ENCODE measurements around the gene HEPACAM2. TPM values are rescaled to one million over a fixed set of nuclear protein-coding genes. Genes with fewer than 3 reads are reported as not detected.

Gene HEPACAM2
- total RNA-seq, 1 donor from 2014 or later = 37.3 TPM

GRCh38 chr7:93245525-93246432 lies 19.5 kb upstream of the HEPACAM2 start:
- no peaks in the 10 kb centered on the region for H3K36me3 Mint-ChIP-seq
- H3K4me3 Mint-ChIP-seq = no peak overlapping the region
- H3K27ac Mint-ChIP-seq = no peak overlapping the region
- no peaks in the 10 kb centered on the region for H3K9me3 Mint-ChIP-seq
- DNase-seq (ENCODE audit: extremely low spot score, unreplicated experiment) = no peak
- H3K4me1 Mint-ChIP-seq (ENCODE audit: unreplicated experiment) = peaks cover 4% of the 10 kb centered on the region
- TF ChIP-seq CTCF (conservative IDR thresholded peaks at IDR 0.05) = peak; percentile 86
- no peaks in the 10 kb centered on the region for H3K27me3 Mint-ChIP-seq

- no peaks in the 10 kb centered on the region for H3K9me3 Mint-ChIP-seq
- H3K4me1 Mint-ChIP-seq (ENCODE audit: unreplicated experiment) = peaks cover 4% of the 10 kb centered on the region
- H3K4me3 Mint-ChIP-seq = no peak overlapping the region
- H3K27me3 Mint-ChIP-seq = no peaks in the 10 kb centered on the region
- no peak for DNase-seq (ENCODE audit: extremely low spot score, unreplicated experiment)
- no peak for TF ChIP-seq CTCF (conservative IDR thresholded peaks at IDR 0.05)
- H3K36me3 Mint-ChIP-seq = no peaks in the 10 kb centered on the region
- no peak overlapping the region for H3K27ac Mint-ChIP-seq
Observed at GRCh38 chr7:93242106-93242505, 15.8 kb upstream of the HEPACAM2 start.

- no peak for DNase-seq (ENCODE audit: extremely low spot score, unreplicated experiment)
- H3K27ac Mint-ChIP-seq = no peak overlapping the region
- no peaks in the 10 kb centered on the region for H3K4me1 Mint-ChIP-seq (ENCODE audit: unreplicated experiment)
- no peaks in the 10 kb centered on the region for H3K36me3 Mint-ChIP-seq
- no peak overlapping the region for H3K4me3 Mint-ChIP-seq
- H3K9me3 Mint-ChIP-seq = no peaks in the 10 kb centered on the region
- no peak for TF ChIP-seq CTCF (conservative IDR thresholded peaks at IDR 0.05)
- no peaks in the 10 kb centered on the region for H3K27me3 Mint-ChIP-seq
Observed at GRCh38 chr7:93239824-93240223, 13.6 kb upstream of the HEPACAM2 start.

- Mint-ChIP-seq H3K27me3 (no peaks in the 10 kb centered on the region), H3K27ac (no peak overlapping the region), H3K4me3 (no peak overlapping the region), H3K9me3 (no peaks in the 10 kb centered on the region), H3K36me3 (no peaks in the 10 kb centered on the region), H3K4me1 (ENCODE audit: unreplicated experiment) (no peaks in the 10 kb centered on the region)
- TF ChIP-seq CTCF (conservative IDR thresholded peaks at IDR 0.05) = no peak
- DNase-seq (ENCODE audit: extremely low spot score, unreplicated experiment) = no peak
Observed at GRCh38 chr7:93238748-93239147, 12.5 kb upstream of the HEPACAM2 start.

- no peak for DNase-seq (ENCODE audit: extremely low spot score, unreplicated experiment)
- Mint-ChIP-seq H3K36me3 (no peaks in the 10 kb centered on the region), H3K27me3 (no peaks in the 10 kb centered on the region), H3K27ac (no peak overlapping the region), H3K4me1 (ENCODE audit: unreplicated experiment) (no peaks in the 10 kb centered on the region), H3K9me3 (no peaks in the 10 kb centered on the region), H3K4me3 (no peak overlapping the region)
- TF ChIP-seq CTCF (conservative IDR thresholded peaks at IDR 0.05) = no peak
Observed at GRCh38 chr7:93238131-93238530, 11.9 kb upstream of the HEPACAM2 start.
